Suprapubic skin (tissue), 4 donors: Measurements from ENCODE around the gene HIF1A. TPM values are rescaled to one million over a fixed set of nuclear protein-coding genes. Genes with fewer than 3 reads are reported as not detected.

Experiments
- DNase-seq, 2 donors: peaks; one replicate each; pipeline ENCODE4 v3.0.0-alpha.2; 2019; ENCODE audit warnings: low spot score in 2 of 2
- H3K27ac ChIP-seq: fragments of 200-600 bp; sonication (generic); one replicate; pipeline ENCODE4 v1.5.1; 2019
- H3K27me3 ChIP-seq: fragments of 200-600 bp; sonication (generic); one replicate; pipeline ENCODE4 v1.5.1; 2019
- H3K36me3 ChIP-seq: fragments of 200-600 bp; sonication (generic); one replicate; pipeline ENCODE4 v1.5.1; 2019
- H3K4me1 ChIP-seq: fragments of 200-600 bp; sonication (generic); one replicate; pipeline ENCODE4 v1.5.1; 2019
- H3K4me3 ChIP-seq: fragments of 200-600 bp; sonication (generic); one replicate; pipeline ENCODE4 v1.5.1; 2019; ENCODE audit warnings: mild to moderate bottlenecking
- H3K9me3 ChIP-seq: fragments of 200-600 bp; sonication (generic); one replicate; pipeline ENCODE4 v1.5.1; 2019
- EP300 ChIP-seq: sonication (generic); formaldehyde crosslinking; IDR thresholded peaks from one replicate; pipeline ENCODE4 v1.6.1; 2017; ENCODE audit warnings: antibody characterized with exemption
- POLR2A ChIP-seq, 2 donors: fragments of 450-650 bp; IDR thresholded peaks; one replicate each; pipeline ENCODE4 v1.6.1; 2017; ENCODE audit warnings: antibody characterized with exemption in 2 of 2, mild to moderate bottlenecking in 2 of 2, moderate library complexity in 2 of 2
- POLR2AphosphoS5 ChIP-seq, 3 donors: sonication (generic); formaldehyde crosslinking; IDR thresholded peaks; one replicate each; pipeline ENCODE4 v1.6.1; 2017; ENCODE audit warnings: antibody characterized with exemption in 3 of 3
- WGBS: methylation state at CpG from one replicate; pipeline ENCODE4 v1.1.5; 2018; 5-methylcytosine and 5-hydroxymethylcytosine counted together
- total RNA-seq, 4 donors: library from RNA; depleted of rRNA; stranded (reverse); fragments of >200 nt; gene quantifications; one replicate each; pipeline ENCODE4 v1.1.0, GENCODE V29; 2016
- TF ChIP-seq, protein P1 (sequence below), 2 donors: fragments of 200-600 bp in 1 of 2; fragments of 450-650 bp in 1 of 2; sonication (generic) in 1 of 2; IDR thresholded peaks; one replicate each; pipeline ENCODE4 v1.5.1; 2016 to 2019; ENCODE audit warnings: antibody characterized with exemption in 2 of 2, mild to moderate bottlenecking in 1 of 2, moderate library complexity in 1 of 2

The HIF1A gene
- total RNA-seq, 4 donors from 2014 or later: 62.6 to 92.9 (median 77.5) TPM

DNA sequence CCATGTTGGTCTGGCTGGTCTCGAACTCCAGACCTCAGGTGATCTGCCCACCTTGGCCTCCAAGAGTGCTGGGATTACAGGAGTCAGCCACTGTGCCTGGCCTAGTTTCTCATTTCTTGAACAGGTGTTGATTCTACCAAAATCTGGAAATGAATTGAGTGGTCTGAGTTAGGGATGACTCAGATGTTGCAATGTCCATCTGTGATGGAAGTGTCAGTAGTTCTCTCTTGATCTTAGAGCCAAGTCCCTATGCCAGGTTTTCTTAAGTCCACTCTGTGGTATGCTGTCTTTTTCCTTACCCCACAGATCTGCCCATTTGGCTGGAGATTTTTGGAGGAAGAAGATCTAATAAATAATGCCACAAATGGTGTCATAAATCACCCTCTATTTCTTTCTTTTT, 79.5 kb downstream of the HIF1A start:
- WGBS: 100% methylated on average over 1 of the region's 1 CpG
- H3K27me3 ChIP-seq: no peaks in the 10 kb centered on the region
- no peaks in the 10 kb centered on the region for H3K4me1 ChIP-seq
- peaks cover 84% of the 10 kb centered on the region for H3K36me3 ChIP-seq
- no peaks in the 10 kb centered on the region for H3K9me3 ChIP-seq
- TF ChIP-seq POLR2AphosphoS5 (IDR thresholded peaks at IDR 0.05) (no peak), EP300 (no peak), POLR2A (IDR thresholded peaks at IDR 0.05) (no peak)
- TF ChIP-seq, protein P1, sequence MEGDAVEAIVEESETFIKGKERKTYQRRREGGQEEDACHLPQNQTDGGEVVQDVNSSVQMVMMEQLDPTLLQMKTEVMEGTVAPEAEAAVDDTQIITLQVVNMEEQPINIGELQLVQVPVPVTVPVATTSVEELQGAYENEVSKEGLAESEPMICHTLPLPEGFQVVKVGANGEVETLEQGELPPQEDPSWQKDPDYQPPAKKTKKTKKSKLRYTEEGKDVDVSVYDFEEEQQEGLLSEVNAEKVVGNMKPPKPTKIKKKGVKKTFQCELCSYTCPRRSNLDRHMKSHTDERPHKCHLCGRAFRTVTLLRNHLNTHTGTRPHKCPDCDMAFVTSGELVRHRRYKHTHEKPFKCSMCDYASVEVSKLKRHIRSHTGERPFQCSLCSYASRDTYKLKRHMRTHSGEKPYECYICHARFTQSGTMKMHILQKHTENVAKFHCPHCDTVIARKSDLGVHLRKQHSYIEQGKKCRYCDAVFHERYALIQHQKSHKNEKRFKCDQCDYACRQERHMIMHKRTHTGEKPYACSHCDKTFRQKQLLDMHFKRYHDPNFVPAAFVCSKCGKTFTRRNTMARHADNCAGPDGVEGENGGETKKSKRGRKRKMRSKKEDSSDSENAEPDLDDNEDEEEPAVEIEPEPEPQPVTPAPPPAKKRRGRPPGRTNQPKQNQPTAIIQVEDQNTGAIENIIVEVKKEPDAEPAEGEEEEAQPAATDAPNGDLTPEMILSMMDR (IDR thresholded peaks at IDR 0.05): no peak
- no peak for DNase-seq
- H3K27ac ChIP-seq: no peak overlapping the region
- no peak overlapping the region for H3K4me3 ChIP-seq

DNA sequence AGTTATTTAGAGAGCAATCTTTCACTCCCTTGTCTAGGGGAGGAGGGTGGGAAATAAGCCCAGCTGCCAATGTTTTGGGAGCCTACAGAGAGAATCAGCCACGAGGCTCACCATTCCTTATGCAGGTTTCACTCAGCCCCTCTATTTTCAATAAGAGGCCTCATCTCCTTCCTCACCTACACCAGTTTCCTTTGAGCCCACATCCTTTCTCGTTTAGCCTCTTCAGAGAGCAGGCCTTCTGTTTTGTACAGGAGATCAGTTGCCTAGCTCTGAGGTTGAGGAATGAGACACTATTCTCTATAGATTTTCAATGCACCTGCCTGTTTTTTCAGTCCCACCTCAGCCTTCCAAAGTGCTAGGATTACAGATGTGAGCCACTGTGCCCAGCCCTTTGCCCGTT, 84.8 kb downstream of the HIF1A start:
- WGBS: 83% methylated on average over 3 of the region's 3 CpGs
- Histone ChIP-seq H3K4me1 (no peaks in the 10 kb centered on the region), H3K9me3 (no peaks in the 10 kb centered on the region), H3K27ac (no peak overlapping the region), H3K36me3 (peaks cover 85% of the 10 kb centered on the region), H3K27me3 (no peaks in the 10 kb centered on the region), H3K4me3 (no peak overlapping the region)
- TF ChIP-seq POLR2A (IDR thresholded peaks at IDR 0.05) (no peak), POLR2AphosphoS5 (IDR thresholded peaks at IDR 0.05) (no peak), EP300 (no peak)
- TF ChIP-seq, protein P1 (IDR thresholded peaks at IDR 0.05): no peak
- DNase-seq: no peak

DNA sequence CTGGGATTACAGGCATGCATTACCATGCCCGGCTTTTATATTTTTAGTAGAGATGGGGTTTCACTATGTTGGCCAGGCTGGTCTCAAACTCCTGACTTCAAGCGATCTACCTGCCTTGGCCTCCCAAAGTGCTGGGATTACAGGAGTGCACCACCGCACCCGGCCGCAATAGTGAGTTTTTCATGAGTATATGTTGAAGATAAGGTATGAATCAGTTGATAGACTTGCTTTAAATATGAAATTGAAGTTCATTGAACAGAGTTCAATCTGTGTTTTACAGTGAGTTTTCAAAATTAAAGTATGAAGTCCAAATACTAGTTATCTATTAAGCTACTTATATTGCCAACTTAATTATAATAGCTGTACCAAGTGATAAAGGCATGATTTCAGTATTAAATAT, 102.0 kb downstream of the HIF1A start:
- no peaks in the 10 kb centered on the region for H3K4me1 ChIP-seq
- no peaks in the 10 kb centered on the region for H3K9me3 ChIP-seq
- TF ChIP-seq POLR2AphosphoS5 (IDR thresholded peaks at IDR 0.05) (no peak), EP300 (no peak), POLR2A (IDR thresholded peaks at IDR 0.05) (no peak)
- TF ChIP-seq, protein P1 (IDR thresholded peaks at IDR 0.05): no peak
- WGBS: 94% methylated on average over 5 of the region's 5 CpGs
- DNase-seq: no peak
- peaks cover 29% of the 10 kb centered on the region for H3K36me3 ChIP-seq
- no peak overlapping the region for H3K27ac ChIP-seq
- no peaks in the 10 kb centered on the region for H3K27me3 ChIP-seq
- no peak overlapping the region for H3K4me3 ChIP-seq

Other genes with a start within 250 kb of the HIF1A start
- gene SNAPC1, start 66.9 kb downstream of the HIF1A start, total RNA-seq: 1 to 10 TPM; 5.2 to 9.3 (median 6.5) TPM
- under 1 TPM in 1 of 4 donors, not detected in 3; 0.32 TPM for gene SYT16, start 117.2 kb downstream of the HIF1A start, total RNA-seq